HEK293 (cell line): ENCODE data around the gene GALNT16.

Experiments used
- CTCF ChIA-PET: fragments of 350-600 bp; formaldehyde crosslinking; extraction: SDS; loops from one replicate; lab custom pipeline; 2021; ENCODE audit warnings: antibody characterized with exemption; lab: Yijun Ruan, JAX
- POLR2A ChIA-PET: fragments of 300-600 bp; formaldehyde crosslinking; extraction: SDS; loops from one replicate; lab custom pipeline; 2020; ENCODE audit warnings: antibody characterized with exemption, inconsistent platforms; lab: Yijun Ruan, JAX
- H3K27ac ChIP-seq: fragments of 200-500 bp; sonication (Bioruptor generic); 2 replicates; pipeline ENCODE4 v1.5.1; 2014; ENCODE audit warnings: low read depth, low read length, control low read depth, inconsistent platforms; ENCODE audit errors: extremely low read depth
- H3K36me3 ChIP-seq, 2 experiments: fragments of 200-500 bp in 1 of 2; sonication (Bioruptor generic) in 1 of 2; 1 replicate in 1 of 2; 2 replicates in 1 of 2; pipeline ENCODE4 v1.5.1; 2014 to 2017; ENCODE audit warnings: inconsistent platforms in 2 of 2, low read length in 2 of 2; ENCODE audit not compliant: control insufficient read depth in 2 of 2, insufficient read depth in 1 of 2
- H3K4me1 ChIP-seq: fragments of 200-500 bp; sonication (Bioruptor generic); 2 replicates; pipeline ENCODE4 v1.5.1; 2014; ENCODE audit warnings: mild to moderate bottlenecking, low read length, inconsistent platforms; ENCODE audit not compliant: control insufficient read depth, insufficient read depth
- H3K4me3 ChIP-seq: 2 replicates; pipeline ENCODE4 v1.5.1; 2011; ENCODE audit warnings: low read depth, mild to moderate bottlenecking, control low read depth, low read length, moderate library complexity
- H3K9me3 ChIP-seq: fragments of 200-500 bp; sonication (Bioruptor generic); 2 replicates; pipeline ENCODE4 v1.5.1; 2014; ENCODE audit warnings: low read depth, low read length, inconsistent platforms; ENCODE audit not compliant: control insufficient read depth, insufficient read depth
- EGR2 ChIP-seq: fragments of 450-650 bp; formaldehyde crosslinking; IDR thresholded peaks from 2 replicates; pipeline ENCODE4 v1.5.1; 2016; ENCODE audit warnings: low read depth, missing biosample characterization, missing genetic modification characterization
- GFI1B ChIP-seq: fragments of 450-650 bp; formaldehyde crosslinking; IDR thresholded peaks from 2 replicates; pipeline ENCODE4 v1.5.1; 2016; ENCODE audit warnings: missing biosample characterization, missing genetic modification characterization
- GLIS1 ChIP-seq: fragments of 450-650 bp; formaldehyde crosslinking; IDR thresholded peaks from 2 replicates; pipeline ENCODE4 v1.5.1; 2016; ENCODE audit warnings: missing biosample characterization, missing genetic modification characterization
- SP2 ChIP-seq: fragments of 450-650 bp; formaldehyde crosslinking; IDR thresholded peaks from 2 replicates; pipeline ENCODE4 v1.5.1; 2016; ENCODE audit warnings: missing biosample characterization, missing genetic modification characterization
- ZFHX2 ChIP-seq: fragments of 450-650 bp; formaldehyde crosslinking; conservative IDR thresholded peaks from 2 replicates; pipeline ENCODE4 v1.5.1; 2016; ENCODE audit warnings: missing biosample characterization, missing genetic modification characterization
- ZFP37 ChIP-seq: fragments of 450-650 bp; formaldehyde crosslinking; IDR thresholded peaks from 2 replicates; pipeline ENCODE4 v1.5.1; 2016; ENCODE audit warnings: missing biosample characterization, missing genetic modification characterization
- ZNF140 ChIP-seq: fragments of 450-650 bp; formaldehyde crosslinking; IDR thresholded peaks from 2 replicates; pipeline ENCODE4 v1.5.1; 2016; ENCODE audit warnings: missing biosample characterization, missing genetic modification characterization
- ZNF146 ChIP-seq: fragments of 450-650 bp; formaldehyde crosslinking; IDR thresholded peaks from 2 replicates; pipeline ENCODE4 v1.5.1; 2016; ENCODE audit warnings: missing biosample characterization, missing genetic modification characterization
- ZNF174 ChIP-seq: fragments of 450-650 bp; formaldehyde crosslinking; IDR thresholded peaks from 2 replicates; pipeline ENCODE4 v1.5.0; 2017; ENCODE audit warnings: missing biosample characterization, mild to moderate bottlenecking, missing genetic modification characterization
- ZNF202 ChIP-seq: fragments of 450-650 bp; formaldehyde crosslinking; IDR thresholded peaks from 2 replicates; pipeline ENCODE4 v1.5.1; 2016; ENCODE audit warnings: missing biosample characterization, missing genetic modification characterization, borderline replicate concordance
- ZNF266 ChIP-seq: fragments of 450-650 bp; formaldehyde crosslinking; IDR thresholded peaks from 2 replicates; pipeline ENCODE4 v1.5.1; 2016; ENCODE audit warnings: missing biosample characterization, missing genetic modification characterization, low read depth
- ZNF423 ChIP-seq: fragments of 450-650 bp; formaldehyde crosslinking; IDR thresholded peaks from 2 replicates; pipeline ENCODE4 v1.5.1; 2016; ENCODE audit warnings: missing biosample characterization, missing genetic modification characterization
- ZNF473 ChIP-seq: fragments of 450-650 bp; formaldehyde crosslinking; IDR thresholded peaks from 2 replicates; pipeline ENCODE4 v1.5.1; 2017; ENCODE audit warnings: missing biosample characterization, missing genetic modification characterization
- ZNF555 ChIP-seq: fragments of 450-650 bp; formaldehyde crosslinking; conservative IDR thresholded peaks from 2 replicates; pipeline ENCODE4 v1.5.1; 2017; ENCODE audit warnings: missing biosample characterization, mild to moderate bottlenecking, missing genetic modification characterization, inconsistent platforms
- ZNF626 ChIP-seq: fragments of 450-650 bp; sonication (Bioruptor Pico); formaldehyde crosslinking; IDR thresholded peaks from 2 replicates; pipeline ENCODE4 v1.5.1; 2018; ENCODE audit warnings: missing biosample characterization, missing genetic modification characterization, inconsistent platforms
- ZNF747 ChIP-seq: fragments of 450-650 bp; formaldehyde crosslinking; IDR thresholded peaks from 2 replicates; pipeline ENCODE4 v1.5.1; 2016; ENCODE audit warnings: missing biosample characterization, missing genetic modification characterization
- ZNF76 ChIP-seq: fragments of 450-650 bp; formaldehyde crosslinking; IDR thresholded peaks from 2 replicates; pipeline ENCODE4; 2016; ENCODE audit warnings: low read depth, missing biosample characterization, missing genetic modification characterization, borderline replicate concordance
- ZNF776 ChIP-seq: fragments of 450-650 bp; formaldehyde crosslinking; IDR thresholded peaks from 2 replicates; pipeline ENCODE4 v1.5.0; 2017; ENCODE audit warnings: missing biosample characterization, missing genetic modification characterization, borderline replicate concordance
- TF ChIP-seq, protein P1 (sequence below): fragments of 450-650 bp; formaldehyde crosslinking; IDR thresholded peaks from 2 replicates; pipeline ENCODE4 v1.5.1; 2016; ENCODE audit warnings: missing biosample characterization, missing genetic modification characterization
- TF ChIP-seq, protein P2 (sequence below): fragments of 450-650 bp; formaldehyde crosslinking; IDR thresholded peaks from 2 replicates; pipeline ENCODE4 v1.5.1; 2017; ENCODE audit warnings: missing biosample characterization, missing genetic modification characterization
- TF ChIP-seq, protein P3 (sequence below): fragments of 450-650 bp; formaldehyde crosslinking; IDR thresholded peaks from 2 replicates; pipeline ENCODE4 v1.5.1; 2017; ENCODE audit warnings: missing biosample characterization, missing genetic modification characterization
- TF ChIP-seq, protein P4 (sequence below): fragments of 450-650 bp; formaldehyde crosslinking; optimal IDR thresholded peaks from 2 replicates; pipeline ENCODE3; 2016; ENCODE audit warnings: missing biosample characterization, mild to moderate bottlenecking, missing genetic modification characterization
- TF ChIP-seq, protein P5 (sequence below): fragments of 450-650 bp; formaldehyde crosslinking; IDR thresholded peaks from 2 replicates; pipeline ENCODE4 v1.5.1; 2017; ENCODE audit warnings: missing biosample characterization, missing genetic modification characterization

GALNT16 gene

DNA sequence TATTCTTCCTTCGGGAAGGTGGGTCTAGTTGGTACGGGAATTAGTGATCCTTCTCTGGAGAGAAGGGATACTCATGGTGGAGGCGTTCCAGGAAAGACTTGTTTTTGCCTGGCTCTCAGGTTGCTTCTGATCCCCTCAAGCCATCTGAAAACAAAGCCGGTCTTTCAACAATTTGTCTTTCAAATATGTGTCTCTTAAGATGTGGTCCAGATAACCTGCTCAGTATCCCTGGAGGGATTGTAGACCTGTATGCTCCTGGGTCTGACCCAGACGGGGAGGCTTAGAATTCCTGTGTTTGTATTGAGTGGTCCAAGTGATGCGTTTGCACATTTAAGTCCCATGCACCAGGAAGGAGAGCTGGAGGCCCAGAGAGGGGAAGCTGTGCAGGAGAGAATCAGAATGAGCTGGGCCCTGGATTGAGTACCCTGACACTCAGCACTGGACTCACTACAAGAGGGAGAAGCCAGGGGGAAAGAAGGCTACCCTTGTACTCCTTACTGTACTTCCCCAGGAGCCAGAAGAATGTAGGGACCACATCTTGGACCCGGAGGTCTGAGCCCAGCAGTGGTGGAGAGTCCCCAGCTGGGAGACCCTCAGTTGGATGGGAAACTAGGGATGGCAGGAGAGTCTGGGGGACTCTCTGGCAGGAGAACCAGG lies 97.7 kb downstream of the GALNT16 start (continued):
- TF ChIP-seq GFI1B (tag by site-specific recombination) (no peak), ZNF423 (tag by site-specific recombination) (no peak), ZNF174 (tag by site-specific recombination) (no peak)
- TF ChIP-seq, protein P1, sequence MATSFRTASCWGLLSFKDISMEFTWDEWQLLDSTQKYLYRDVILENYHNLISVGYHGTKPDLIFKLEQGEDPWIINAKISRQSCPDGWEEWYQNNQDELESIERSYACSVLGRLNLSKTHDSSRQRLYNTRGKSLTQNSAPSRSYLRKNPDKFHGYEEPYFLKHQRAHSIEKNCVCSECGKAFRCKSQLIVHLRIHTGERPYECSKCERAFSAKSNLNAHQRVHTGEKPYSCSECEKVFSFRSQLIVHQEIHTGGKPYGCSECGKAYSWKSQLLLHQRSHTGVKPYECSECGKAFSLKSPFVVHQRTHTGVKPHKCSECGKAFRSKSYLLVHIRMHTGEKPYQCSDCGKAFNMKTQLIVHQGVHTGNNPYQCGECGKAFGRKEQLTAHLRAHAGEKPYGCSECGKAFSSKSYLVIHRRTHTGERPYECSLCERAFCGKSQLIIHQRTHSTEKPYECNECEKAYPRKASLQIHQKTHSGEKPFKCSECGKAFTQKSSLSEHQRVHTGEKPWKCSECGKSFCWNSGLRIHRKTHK (tag by site-specific recombination) = no peak

DNA sequence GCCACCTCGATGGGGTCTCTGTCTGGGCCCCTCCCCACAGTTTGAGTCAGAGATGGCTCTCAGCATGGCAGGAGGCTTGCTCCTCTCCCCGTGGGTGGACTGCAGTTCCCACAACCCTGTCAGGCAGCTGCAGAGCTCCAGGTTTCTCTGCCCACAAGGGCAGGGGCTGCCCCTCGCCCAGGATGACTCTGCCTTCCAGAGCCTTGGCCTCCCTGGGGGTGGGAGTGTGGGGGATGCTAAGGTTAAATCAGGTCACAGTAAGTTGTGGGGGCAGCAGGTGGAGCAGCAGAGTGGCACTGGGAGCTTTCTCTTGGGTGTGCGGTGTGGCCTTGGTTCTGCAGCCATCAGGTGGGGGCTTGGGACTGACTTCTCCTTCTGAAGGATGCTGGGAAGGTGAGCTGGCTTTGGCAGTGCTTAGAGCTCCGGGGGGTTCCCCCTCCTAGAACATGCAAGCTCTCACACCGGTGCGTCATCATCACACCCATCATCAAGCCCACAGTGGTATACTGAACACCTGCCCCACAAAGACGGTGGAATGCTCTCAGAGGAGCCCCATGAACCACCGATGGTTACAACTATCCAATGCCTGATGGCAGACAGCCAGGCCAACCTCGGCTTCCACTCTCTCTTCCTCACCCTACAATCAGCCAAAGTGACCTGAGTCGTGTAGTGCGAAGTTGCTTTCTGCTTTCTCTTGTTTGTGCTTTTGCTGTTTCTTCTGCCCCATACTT lies 98.4 kb downstream of the GALNT16 start:
- Histone ChIP-seq H3K27ac (no peak overlapping the region), H3K36me3 (no peaks in the 10 kb centered on the region), H3K4me1 (peaks cover 8% of the 10 kb centered on the region; the same call in 1 of the 2 replicates), H3K4me3 (no peak overlapping the region), H3K9me3 (no peaks in the 10 kb centered on the region)
- ChIA-PET CTCF (interaction anchor here (0.8 kb wide), 1 partner anchor 10 kb away, joined by 3 read pairs; no protein-coding TSS in a partner anchor), POLR2A (no interaction called here)
- TF ChIP-seq EGR2 (tag by site-specific recombination) (peak; percentile 88), ZNF473 (tag by site-specific recombination) (no peak), GLIS1 (tag by site-specific recombination) (peak; percentile 67), ZFHX2 (peak; percentile 84)

DNA sequence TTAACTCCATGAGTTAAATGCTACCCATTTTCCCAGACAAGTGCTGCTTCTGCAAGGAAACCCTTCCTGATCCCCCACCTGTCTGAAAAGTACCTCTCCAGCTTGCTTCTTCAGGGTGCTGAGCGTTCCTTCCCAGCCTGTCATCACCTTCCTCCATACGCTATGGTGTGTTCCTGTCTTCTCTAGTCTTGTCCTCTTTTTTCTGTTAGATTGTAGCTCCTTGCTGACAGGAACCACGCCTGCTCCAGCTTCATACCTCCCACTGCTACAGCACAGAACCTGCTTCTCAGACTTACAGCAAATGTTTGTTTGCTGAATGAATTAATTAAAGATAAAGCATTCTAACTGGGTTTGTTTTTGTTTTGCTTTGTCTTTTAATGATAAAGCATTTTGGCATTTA lies 99.0 kb downstream of the GALNT16 start:
- no peaks in the 10 kb centered on the region for H3K36me3 ChIP-seq
- POLR2A ChIA-PET = no interaction called here
- CTCF ChIA-PET = interaction anchor here (0.8 kb wide), 1 partner anchor 11 kb away, joined by 3 read pairs; no protein-coding TSS in a partner anchor
- peaks cover 8% of the 10 kb centered on the region; the same call in 1 of the 2 replicates for H3K4me1 ChIP-seq
- H3K27ac ChIP-seq = no peak overlapping the region
- H3K4me3 ChIP-seq = no peak overlapping the region
- H3K9me3 ChIP-seq = no peaks in the 10 kb centered on the region
- TF ChIP-seq ZNF140 (tag by site-specific recombination) (no peak), SP2 (tag by site-specific recombination) (no peak), ZNF76 (tag by site-specific recombination) (no peak), ZNF626 (no peak), ZNF747 (no peak), ZFP37 (tag by site-specific recombination) (no peak), ZNF776 (tag by site-specific recombination) (no peak), ZNF555 (no peak), ZNF266 (tag by site-specific recombination) (no peak), ZNF146 (no peak), ZNF202 (tag by site-specific recombination) (no peak)
- TF ChIP-seq, protein P2, sequence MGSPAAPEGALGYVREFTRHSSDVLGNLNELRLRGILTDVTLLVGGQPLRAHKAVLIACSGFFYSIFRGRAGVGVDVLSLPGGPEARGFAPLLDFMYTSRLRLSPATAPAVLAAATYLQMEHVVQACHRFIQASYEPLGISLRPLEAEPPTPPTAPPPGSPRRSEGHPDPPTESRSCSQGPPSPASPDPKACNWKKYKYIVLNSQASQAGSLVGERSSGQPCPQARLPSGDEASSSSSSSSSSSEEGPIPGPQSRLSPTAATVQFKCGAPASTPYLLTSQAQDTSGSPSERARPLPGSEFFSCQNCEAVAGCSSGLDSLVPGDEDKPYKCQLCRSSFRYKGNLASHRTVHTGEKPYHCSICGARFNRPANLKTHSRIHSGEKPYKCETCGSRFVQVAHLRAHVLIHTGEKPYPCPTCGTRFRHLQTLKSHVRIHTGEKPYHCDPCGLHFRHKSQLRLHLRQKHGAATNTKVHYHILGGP = no peak
- TF ChIP-seq, protein P3, sequence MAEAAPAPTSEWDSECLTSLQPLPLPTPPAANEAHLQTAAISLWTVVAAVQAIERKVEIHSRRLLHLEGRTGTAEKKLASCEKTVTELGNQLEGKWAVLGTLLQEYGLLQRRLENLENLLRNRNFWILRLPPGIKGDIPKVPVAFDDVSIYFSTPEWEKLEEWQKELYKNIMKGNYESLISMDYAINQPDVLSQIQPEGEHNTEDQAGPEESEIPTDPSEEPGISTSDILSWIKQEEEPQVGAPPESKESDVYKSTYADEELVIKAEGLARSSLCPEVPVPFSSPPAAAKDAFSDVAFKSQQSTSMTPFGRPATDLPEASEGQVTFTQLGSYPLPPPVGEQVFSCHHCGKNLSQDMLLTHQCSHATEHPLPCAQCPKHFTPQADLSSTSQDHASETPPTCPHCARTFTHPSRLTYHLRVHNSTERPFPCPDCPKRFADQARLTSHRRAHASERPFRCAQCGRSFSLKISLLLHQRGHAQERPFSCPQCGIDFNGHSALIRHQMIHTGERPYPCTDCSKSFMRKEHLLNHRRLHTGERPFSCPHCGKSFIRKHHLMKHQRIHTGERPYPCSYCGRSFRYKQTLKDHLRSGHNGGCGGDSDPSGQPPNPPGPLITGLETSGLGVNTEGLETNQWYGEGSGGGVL = no peak
- TF ChIP-seq, protein P4, sequence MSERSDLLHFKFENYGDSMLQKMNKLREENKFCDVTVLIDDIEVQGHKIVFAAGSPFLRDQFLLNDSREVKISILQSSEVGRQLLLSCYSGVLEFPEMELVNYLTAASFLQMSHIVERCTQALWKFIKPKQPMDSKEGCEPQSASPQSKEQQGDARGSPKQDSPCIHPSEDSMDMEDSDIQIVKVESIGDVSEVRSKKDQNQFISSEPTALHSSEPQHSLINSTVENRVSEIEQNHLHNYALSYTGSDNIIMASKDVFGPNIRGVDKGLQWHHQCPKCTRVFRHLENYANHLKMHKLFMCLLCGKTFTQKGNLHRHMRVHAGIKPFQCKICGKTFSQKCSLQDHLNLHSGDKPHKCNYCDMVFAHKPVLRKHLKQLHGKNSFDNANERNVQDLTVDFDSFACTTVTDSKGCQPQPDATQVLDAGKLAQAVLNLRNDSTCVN (tag by site-specific recombination) = no peak
- TF ChIP-seq, protein P5, sequence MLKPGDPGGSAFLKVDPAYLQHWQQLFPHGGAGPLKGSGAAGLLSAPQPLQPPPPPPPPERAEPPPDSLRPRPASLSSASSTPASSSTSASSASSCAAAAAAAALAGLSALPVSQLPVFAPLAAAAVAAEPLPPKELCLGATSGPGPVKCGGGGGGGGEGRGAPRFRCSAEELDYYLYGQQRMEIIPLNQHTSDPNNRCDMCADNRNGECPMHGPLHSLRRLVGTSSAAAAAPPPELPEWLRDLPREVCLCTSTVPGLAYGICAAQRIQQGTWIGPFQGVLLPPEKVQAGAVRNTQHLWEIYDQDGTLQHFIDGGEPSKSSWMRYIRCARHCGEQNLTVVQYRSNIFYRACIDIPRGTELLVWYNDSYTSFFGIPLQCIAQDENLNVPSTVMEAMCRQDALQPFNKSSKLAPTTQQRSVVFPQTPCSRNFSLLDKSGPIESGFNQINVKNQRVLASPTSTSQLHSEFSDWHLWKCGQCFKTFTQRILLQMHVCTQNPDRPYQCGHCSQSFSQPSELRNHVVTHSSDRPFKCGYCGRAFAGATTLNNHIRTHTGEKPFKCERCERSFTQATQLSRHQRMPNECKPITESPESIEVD (tag by site-specific recombination) = no peak
